CD4-positive, alpha-beta memory T cell (primary cell): ENCODE results near the gene CELSR2. TPM values are rescaled to one million over a fixed set of nuclear protein-coding genes. Genes with fewer than 3 reads are reported as not detected.

Source experiments
- CTCF ChIA-PET: fragments of 350-600 bp; sonication (Branson Sonifier 250); formaldehyde crosslinking; loops from one replicate; lab custom pipeline; 2021; ENCODE audit warnings: inconsistent platforms; ENCODE audit not compliant: partially characterized antibody; lab: Charles Lee
- POLR2A ChIA-PET: fragments of 350-600 bp; sonication (Branson Sonifier 250); formaldehyde crosslinking; loops from one replicate; lab custom pipeline; 2021; ENCODE audit not compliant: partially characterized antibody; lab: Charles Lee
- DNase-seq, 5 donors: peaks; one replicate each; pipeline versions ENCODE4 v3.0.0 to v3.0.0-alpha.2; 2020 to 2022; ENCODE audit warnings: mixed read lengths in 1 of 5
- H3K27ac ChIP-seq: one replicate; pipeline ENCODE4 v1.7.0; 2013; ENCODE audit warnings: low read depth, low read length
- H3K27me3 ChIP-seq: 2 replicates; pipeline ENCODE4 v1.7.0; 2013; ENCODE audit warnings: mild to moderate bottlenecking, low read length, moderate library complexity; ENCODE audit not compliant: insufficient read depth
- H3K36me3 ChIP-seq: 2 replicates; pipeline ENCODE4 v1.7.0; 2013; ENCODE audit warnings: mild to moderate bottlenecking, low read length, moderate library complexity; ENCODE audit not compliant: insufficient read depth
- H3K4me1 ChIP-seq: 2 replicates; pipeline ENCODE4 v1.7.0; 2013; ENCODE audit warnings: mild to moderate bottlenecking, low read length, moderate library complexity; ENCODE audit not compliant: insufficient read depth
- H3K4me3 ChIP-seq, 2 donors: one replicate each; pipeline ENCODE4 v1.7.0; 2013; ENCODE audit warnings: low read length in 2 of 2, mild to moderate bottlenecking in 1 of 2
- H3K9me3 ChIP-seq, 2 donors: one replicate each; pipeline ENCODE4 v1.7.0; 2013; ENCODE audit warnings: low read length in 2 of 2, control low read depth in 1 of 2; ENCODE audit not compliant: control insufficient read depth in 1 of 2
- H3K27ac Mint-ChIP-seq, 7 donors: one replicate each; pipeline ENCODE4 v1.8.0; 2020 to 2021; ENCODE audit warnings: mixed read lengths in 7 of 7, mild to moderate bottlenecking in 6 of 7, inconsistent platforms in 3 of 7, moderate library complexity in 3 of 7
- H3K27me3 Mint-ChIP-seq, 2 donors: one replicate each; pipeline ENCODE4 v1.8.0; 2020 to 2021; ENCODE audit warnings: mixed read lengths in 2 of 2
- H3K36me3 Mint-ChIP-seq, 2 donors: one replicate each; pipeline ENCODE4 v1.8.0; 2020 to 2021; ENCODE audit warnings: mixed read lengths in 2 of 2, inconsistent platforms in 1 of 2, mild to moderate bottlenecking in 1 of 2
- H3K4me1 Mint-ChIP-seq, 4 donors: one replicate each; pipeline ENCODE4 v1.8.0; 2020 to 2021; ENCODE audit warnings: mixed read lengths in 4 of 4, mild to moderate bottlenecking in 1 of 4
- H3K4me3 Mint-ChIP-seq, 8 donors: one replicate each; pipeline ENCODE4 v1.8.0; 2020 to 2021; ENCODE audit warnings: mixed read lengths in 8 of 8, mild to moderate bottlenecking in 7 of 8, moderate library complexity in 6 of 8, inconsistent platforms in 3 of 8
- H3K9me3 Mint-ChIP-seq, 8 donors: one replicate each; pipeline ENCODE4 v1.8.0; 2020 to 2021; ENCODE audit warnings: mixed read lengths in 8 of 8, mild to moderate bottlenecking in 5 of 8, inconsistent platforms in 3 of 8, moderate library complexity in 1 of 8
- intact Hi-C: fragments of 100-400 bp; cut with micrococcal nuclease; formaldehyde crosslinking; loops from one replicate; pipeline ENCODE4 v1.15.1; 2023
- polyA plus RNA-seq, 2 donors: library from polyadenylated mRNA; unstranded; fragments of 300-500 nt; fragmentation: Illumina TruSeq; gene quantifications; one replicate each; pipeline ENCODE4 v1.2.3, GENCODE V29; 2021
- total RNA-seq, 2 experiments: library from RNA; stranded (reverse); gene quantifications; one replicate each; pipeline ENCODE4 v1.2.3, GENCODE V29; 2021

CELSR2 gene
- total and polyA plus RNA-seq, 4 experiments from 2014 or later = 0.52 to 3.1 (median 2.6) TPM; not detected in 1

GRCh38 chr1:109251277-109252166 is 2.2 kb downstream of the CELSR2 start:
- H3K27me3 Mint-ChIP-seq = peaks cover 1 to 7% of the 10 kb centered on the region in 2 donors
- DNase-seq = peak in 1 of 5 donors; percentile 25
- intact Hi-C loops = no loop called here
- H3K4me3 ChIP-seq = no peak overlapping the region
- no peak overlapping the region for H3K27ac ChIP-seq
- peaks cover 22% of the 10 kb centered on the region for H3K4me1 ChIP-seq
- ChIA-PET POLR2A (interaction anchor here (0.9 to 1.4 kb wide), 2 partner anchors 37 to 783 kb away, joined by 3 read pairs; partner anchors contain the start of genes SARS1 and STRIP1), CTCF (interaction anchor here (1.7 kb wide), 1 partner anchor 13 kb away, joined by 5 read pairs; no protein-coding TSS in a partner anchor)
- no peaks in the 10 kb centered on the region for H3K9me3 Mint-ChIP-seq
- no peaks in the 10 kb centered on the region for H3K36me3 Mint-ChIP-seq
- no peaks in the 10 kb centered on the region for H3K36me3 ChIP-seq
- no peaks in the 10 kb centered on the region for H3K9me3 ChIP-seq
- peaks cover 8 to 17% (median 8%) of the 10 kb centered on the region in 4 donors for H3K4me1 Mint-ChIP-seq
- peak overlapping the region in 6 of 8 donors; percentile 10 to 59 (median 40) for H3K4me3 Mint-ChIP-seq
- peak overlapping the region in 2 of 7 donors; percentile 16 to 47 for H3K27ac Mint-ChIP-seq
- no peaks in the 10 kb centered on the region for H3K27me3 ChIP-seq

- H3K27me3 ChIP-seq = no peaks in the 10 kb centered on the region
- H3K4me3 ChIP-seq = no peak overlapping the region
- no peak overlapping the region for H3K27ac Mint-ChIP-seq
- peaks cover 1 to 5% of the 10 kb centered on the region in 2 donors for H3K27me3 Mint-ChIP-seq
- H3K9me3 ChIP-seq = no peaks in the 10 kb centered on the region
- no peaks in the 10 kb centered on the region for H3K36me3 Mint-ChIP-seq
- ChIA-PET POLR2A (no interaction called here), CTCF (interaction anchor here (1.7 kb wide), 1 partner anchor 12 kb away, joined by 5 read pairs; no protein-coding TSS in a partner anchor)
- H3K9me3 Mint-ChIP-seq = peaks cover 0 to 2% (median 0%) of the 10 kb centered on the region in 8 donors
- H3K4me1 Mint-ChIP-seq = peaks cover 8 to 17% (median 11%) of the 10 kb centered on the region in 4 donors
- no peak for DNase-seq
- intact Hi-C loops = no loop called here
- H3K4me3 Mint-ChIP-seq = peak overlapping the region in 2 of 8 donors; percentile 13 to 23
- H3K4me1 ChIP-seq = peaks cover 22% of the 10 kb centered on the region
- no peak overlapping the region for H3K27ac ChIP-seq
- H3K36me3 ChIP-seq = no peaks in the 10 kb centered on the region
These were observed 3.0 kb downstream of the CELSR2 start for GRCh38 chr1:109252167-109252892.

DNA sequence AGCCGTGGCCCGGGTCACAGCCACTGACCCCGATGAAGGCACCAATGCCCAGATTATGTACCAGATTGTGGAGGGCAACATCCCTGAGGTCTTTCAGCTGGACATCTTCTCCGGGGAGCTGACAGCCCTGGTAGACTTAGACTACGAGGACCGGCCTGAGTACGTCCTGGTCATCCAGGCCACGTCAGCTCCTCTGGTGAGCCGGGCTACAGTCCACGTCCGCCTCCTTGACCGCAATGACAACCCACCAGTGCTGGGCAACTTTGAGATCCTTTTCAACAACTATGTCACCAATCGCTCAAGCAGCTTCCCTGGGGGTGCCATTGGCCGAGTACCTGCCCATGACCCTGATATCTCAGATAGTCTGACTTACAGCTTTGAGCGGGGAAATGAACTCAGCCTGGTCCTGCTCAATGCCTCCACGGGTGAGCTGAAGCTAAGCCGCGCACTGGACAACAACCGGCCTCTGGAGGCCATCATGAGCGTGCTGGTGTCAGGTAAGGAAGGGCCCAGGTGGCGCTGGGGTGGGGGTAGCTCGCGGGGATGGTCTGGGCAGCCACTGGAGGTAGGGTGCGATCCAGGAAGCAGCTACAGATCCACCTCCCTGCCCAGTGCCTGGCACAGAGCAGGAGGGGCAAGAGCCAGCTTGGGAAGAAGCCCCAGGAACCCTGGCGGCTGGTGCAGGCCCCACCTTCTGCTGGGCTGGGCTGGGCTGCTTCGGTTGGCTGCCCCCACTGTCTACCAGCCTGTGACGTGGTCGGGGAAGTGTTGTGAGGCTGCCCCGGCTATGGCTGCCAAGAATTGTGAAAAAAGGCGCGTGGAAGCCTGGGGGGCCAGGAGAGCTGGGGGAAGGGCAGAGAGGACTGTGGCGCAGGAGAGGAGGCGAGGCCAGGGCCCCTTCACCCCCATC is 3.8 kb downstream of the CELSR2 start:
- Histone ChIP-seq H3K27ac (no peak overlapping the region), H3K4me1 (peaks cover 22% of the 10 kb centered on the region), H3K9me3 (no peaks in the 10 kb centered on the region), H3K27me3 (no peaks in the 10 kb centered on the region), H3K36me3 (no peaks in the 10 kb centered on the region), H3K4me3 (no peak overlapping the region)
- Mint-ChIP-seq H3K4me3 (peak overlapping the region in 1 of 8 donors; percentile 13), H3K9me3 (peaks cover 0 to 2% (median 0%) of the 10 kb centered on the region in 8 donors), H3K36me3 (no peaks in the 10 kb centered on the region), H3K4me1 (peaks cover 8 to 18% (median 13%) of the 10 kb centered on the region in 4 donors), H3K27ac (no peak overlapping the region), H3K27me3 (peaks cover 1 to 5% of the 10 kb centered on the region in 2 donors)
- peak in 1 of 5 donors; percentile 30 for DNase-seq
- ChIA-PET POLR2A (interaction anchor here (0.8 to 1.4 kb wide), 2 partner anchors 13 to 231 kb away, joined by 3 to 5 read pairs; partner anchors contain the start of gene ATXN7L2), CTCF (interaction anchor here (0.6 to 2.1 kb wide), 5 partner anchors 11 to 279 kb away, joined by 3 to 6 read pairs (median 5); no protein-coding TSS in a partner anchor)
- intact Hi-C loops = no loop called here

DNA sequence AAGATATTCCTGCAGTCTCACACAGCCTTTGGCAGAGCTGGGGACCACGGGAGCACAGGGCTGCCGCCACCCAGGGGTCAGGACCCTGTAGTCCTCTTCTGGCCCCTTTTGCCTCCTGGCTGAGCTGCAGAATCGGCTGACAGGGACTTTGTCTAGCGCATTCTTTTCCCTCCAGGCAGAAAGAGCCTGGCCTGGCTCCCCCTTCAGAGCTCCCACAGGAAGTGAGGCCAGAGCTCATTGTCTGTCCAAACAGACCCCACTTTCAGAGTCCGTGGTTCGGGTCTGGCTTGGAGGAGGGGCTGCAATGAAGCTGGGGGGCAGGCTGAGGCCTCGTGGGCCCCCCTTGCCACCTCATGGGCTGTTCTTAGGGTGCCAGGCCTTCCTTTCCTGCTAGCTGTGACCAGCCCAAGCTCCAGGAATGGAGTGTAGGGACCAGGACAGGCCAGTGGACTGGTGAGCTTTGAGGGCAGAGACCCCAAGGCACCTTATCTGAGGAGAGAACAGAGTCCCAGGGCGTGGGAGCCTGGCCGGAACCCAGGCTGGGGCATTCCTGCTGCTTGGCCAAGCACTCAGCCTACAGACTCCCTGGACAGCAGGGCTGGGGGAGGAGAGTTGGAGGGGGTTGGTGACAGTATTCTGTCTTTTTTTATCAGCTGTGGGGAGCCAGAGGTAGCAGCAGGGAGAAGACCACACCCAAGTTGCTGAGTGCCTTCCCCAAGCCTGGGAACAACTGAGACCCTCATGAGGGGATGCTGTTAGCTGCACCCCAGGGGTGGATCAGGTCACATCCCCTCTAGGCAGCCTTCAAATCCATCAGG is 4.7 kb downstream of the CELSR2 start:
- Histone ChIP-seq H3K4me3 (no peak overlapping the region), H3K4me1 (peaks cover 17% of the 10 kb centered on the region), H3K36me3 (no peaks in the 10 kb centered on the region), H3K27me3 (no peaks in the 10 kb centered on the region), H3K27ac (no peak overlapping the region), H3K9me3 (no peaks in the 10 kb centered on the region)
- Mint-ChIP-seq H3K27ac (peak overlapping the region in 1 of 7 donors; percentile 61), H3K36me3 (no peaks in the 10 kb centered on the region), H3K9me3 (peaks cover 0 to 2% (median 0%) of the 10 kb centered on the region in 8 donors), H3K4me3 (no peak overlapping the region), H3K27me3 (peaks cover under 1 to 5% of the 10 kb centered on the region in 2 donors), H3K4me1 (peaks cover 7 to 16% (median 12%) of the 10 kb centered on the region in 4 donors)
- POLR2A ChIA-PET = interaction anchor here (0.8 to 1.4 kb wide), 2 partner anchors 14 to 230 kb away, joined by 3 to 5 read pairs; partner anchors contain the start of gene ATXN7L2
- intact Hi-C loops = no loop called here
- no peak for DNase-seq
- CTCF ChIA-PET = interaction anchor here (0.6 to 2.1 kb wide), 4 partner anchors 10 to 278 kb away, joined by 3 to 6 read pairs (median 4); no protein-coding TSS in a partner anchor

DNA sequence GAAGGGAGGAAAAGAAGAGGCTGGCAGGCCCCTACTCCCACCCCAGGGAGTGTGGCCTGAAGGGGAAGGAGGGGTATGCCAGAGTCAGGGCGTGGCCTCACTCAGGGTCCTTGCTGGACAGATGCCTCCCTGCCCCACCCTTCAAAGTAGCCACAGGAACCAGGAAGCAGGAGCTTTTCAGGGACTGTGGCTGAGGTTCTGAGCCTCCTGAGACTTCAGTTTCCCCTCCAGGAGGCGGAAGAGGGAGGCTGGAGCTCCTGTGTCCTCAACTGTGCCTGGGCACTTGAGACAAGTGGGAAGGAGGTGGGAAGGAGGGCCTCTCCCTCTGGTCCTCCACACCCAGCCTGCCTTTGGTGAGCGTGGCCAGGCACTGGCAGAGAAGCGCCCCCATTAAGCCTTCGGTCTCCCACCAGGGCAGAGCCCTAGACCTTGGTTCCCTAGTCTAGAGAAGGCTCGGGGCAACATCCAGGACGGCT is 5.3 kb downstream of the CELSR2 start:
- H3K9me3 Mint-ChIP-seq = peaks cover 0 to 2% (median 0%) of the 10 kb centered on the region in 8 donors
- Histone ChIP-seq H3K9me3 (no peaks in the 10 kb centered on the region), H3K27me3 (no peaks in the 10 kb centered on the region), H3K4me3 (no peak overlapping the region), H3K4me1 (peaks cover 14% of the 10 kb centered on the region), H3K36me3 (no peaks in the 10 kb centered on the region), H3K27ac (no peak overlapping the region)
- peaks cover 0 to 2% of the 10 kb centered on the region in 2 donors for H3K27me3 Mint-ChIP-seq
- intact Hi-C loops = no loop called here
- DNase-seq = no peak
- ChIA-PET CTCF (interaction anchor here (1.3 to 2.1 kb wide), 3 partner anchors 9 to 278 kb away, joined by 4 to 6 read pairs (median 5); no protein-coding TSS in a partner anchor), POLR2A (interaction anchor here (1.4 kb wide), 1 partner anchor 15 kb away, joined by 5 read pairs; no protein-coding TSS in a partner anchor)
- no peaks in the 10 kb centered on the region for H3K36me3 Mint-ChIP-seq
- no peak overlapping the region for H3K4me3 Mint-ChIP-seq
- H3K27ac Mint-ChIP-seq = peak overlapping the region in 1 of 7 donors; percentile 61
- peaks cover 4 to 13% (median 9%) of the 10 kb centered on the region in 4 donors for H3K4me1 Mint-ChIP-seq
